Activated naive CD4-positive, alpha-beta T cell treated with Interleukin-2 at 50 U/mL for 16 hours (primary cell): ENCODE results near the gene SEMA3D.
"Not testable (repeated sequence)": the region's sequence is repeated elsewhere in the genome, so short reads cannot be mapped to it uniquely, and the experiment has no call there.

Experiments used
- DNase-seq: peaks from one replicate; pipeline ENCODE4 v3.0.0-alpha.2; 2020

The SEMA3D gene

GRCh38 chr7:85023066-85023712 lies 163.7 kb downstream of the SEMA3D start:
- DNase-seq, result no peak

DNA sequence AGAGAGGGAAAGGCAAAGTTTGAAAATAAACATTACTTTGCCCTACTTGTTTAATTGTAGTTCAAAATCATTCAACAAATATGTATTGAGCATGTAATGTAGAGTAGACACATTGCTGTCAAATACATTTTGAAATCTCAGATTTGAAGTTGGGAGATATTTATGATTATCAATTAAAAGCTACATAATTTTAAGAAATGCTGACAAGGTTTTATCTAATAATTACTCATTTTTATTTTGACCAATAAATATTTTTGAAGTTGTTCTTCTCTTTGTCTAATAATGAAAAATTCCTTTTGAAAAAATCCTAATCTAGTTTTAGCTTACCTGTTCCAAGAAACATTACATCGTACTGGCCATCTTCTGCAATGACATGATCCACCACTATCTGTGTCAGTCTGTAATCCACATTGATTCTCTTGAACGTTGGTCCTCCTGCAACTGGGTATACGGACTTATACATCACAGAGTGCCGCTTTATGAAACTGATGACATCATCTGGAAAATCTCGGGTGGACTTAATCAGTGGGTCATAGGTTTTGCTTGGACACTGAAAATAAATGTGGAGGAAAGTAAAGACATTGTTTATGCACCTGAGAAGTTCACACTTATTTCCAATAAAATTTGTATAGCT lies 164.7 kb downstream of the SEMA3D start:
- DNase-seq, result no peak

GRCh38 chr7:85021101-85021704 lies 165.7 kb downstream of the SEMA3D start:
- no peak for DNase-seq

DNA sequence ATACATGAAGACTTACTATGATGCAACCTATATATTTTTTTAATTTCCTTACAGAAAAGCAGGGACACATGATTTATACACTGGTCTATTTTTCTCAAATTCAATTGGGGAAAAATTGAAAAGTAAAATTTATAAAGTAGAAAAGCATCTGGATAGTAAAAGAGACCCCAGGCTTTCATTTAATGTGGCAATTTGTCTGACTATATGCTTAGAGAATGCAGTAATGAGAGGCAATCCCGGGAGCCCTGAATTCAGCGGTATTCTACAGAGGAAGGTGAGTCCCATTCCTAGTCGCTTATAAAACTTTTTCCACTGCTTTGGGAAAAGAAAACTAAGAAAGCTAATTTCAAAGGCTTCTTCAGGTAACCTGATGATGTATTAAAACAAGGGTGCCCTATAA lies 167.1 kb downstream of the SEMA3D start:
- DNase-seq, result no peak

- no peak for DNase-seq
Observed at GRCh38 chr7:85019176-85019575, 167.7 kb downstream of the SEMA3D start.

GRCh38 chr7:85018498-85018897 lies 168.4 kb downstream of the SEMA3D start:
- no peak for DNase-seq

- no peak for DNase-seq
Observed at GRCh38 chr7:85016286-85016685, 170.6 kb downstream of the SEMA3D start.

DNA sequence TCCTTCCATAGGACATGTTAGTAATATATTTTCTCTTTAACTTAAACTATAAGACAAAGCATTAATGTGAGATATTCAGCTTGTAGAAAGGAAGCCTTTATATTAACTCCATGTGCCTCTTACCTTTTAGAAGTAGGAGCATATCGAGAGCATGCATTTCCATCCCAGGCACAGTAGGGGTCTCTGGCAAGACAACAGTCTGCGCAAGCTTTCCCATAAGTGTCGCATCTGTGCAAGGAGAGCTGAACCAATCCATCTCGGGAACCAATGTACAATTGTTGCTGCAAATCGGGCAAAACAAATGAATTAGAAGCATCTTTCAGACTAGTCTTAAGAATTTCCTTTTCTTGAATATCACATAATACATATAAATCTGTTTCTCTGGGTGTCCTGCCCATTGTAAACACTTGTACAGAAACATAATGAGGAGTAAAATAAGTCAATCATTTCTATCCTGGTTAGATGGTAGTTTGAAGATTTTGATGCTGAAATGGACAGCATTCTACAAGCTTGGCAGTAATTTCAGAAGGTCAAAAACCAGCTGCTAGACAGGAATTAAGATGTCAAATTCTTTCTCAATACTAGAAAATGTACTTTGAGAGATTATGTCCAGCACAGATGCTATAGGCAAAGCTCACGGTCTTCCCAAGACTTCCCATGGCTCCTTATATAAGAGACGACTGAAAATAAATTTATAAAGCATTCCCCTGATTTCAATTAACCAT lies 171.8 kb downstream of the SEMA3D start:
- DNase-seq, result no peak

DNA sequence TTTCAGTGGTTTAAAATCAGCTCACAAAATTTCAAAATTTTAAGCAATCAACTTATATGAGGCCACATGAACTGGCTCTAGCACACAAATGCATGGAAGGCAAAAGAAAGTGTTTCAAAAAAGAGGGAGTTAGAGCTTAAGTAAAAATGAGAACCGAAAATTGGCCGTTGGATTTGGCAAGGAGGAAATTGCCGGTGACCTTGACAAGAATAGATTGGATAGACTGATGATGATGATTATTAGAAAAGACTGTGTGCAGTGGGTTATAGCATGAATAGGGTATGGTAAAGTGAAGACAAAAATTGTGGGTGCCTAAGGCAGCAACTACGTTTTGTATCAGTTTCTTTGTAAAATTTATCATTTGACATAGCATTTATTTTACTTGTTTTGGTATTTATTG lies 175.7 kb downstream of the SEMA3D start:
- no peak for DNase-seq

- DNase-seq, result no peak
Observed at GRCh38 chr7:85010306-85010705, 176.6 kb downstream of the SEMA3D start.

DNA sequence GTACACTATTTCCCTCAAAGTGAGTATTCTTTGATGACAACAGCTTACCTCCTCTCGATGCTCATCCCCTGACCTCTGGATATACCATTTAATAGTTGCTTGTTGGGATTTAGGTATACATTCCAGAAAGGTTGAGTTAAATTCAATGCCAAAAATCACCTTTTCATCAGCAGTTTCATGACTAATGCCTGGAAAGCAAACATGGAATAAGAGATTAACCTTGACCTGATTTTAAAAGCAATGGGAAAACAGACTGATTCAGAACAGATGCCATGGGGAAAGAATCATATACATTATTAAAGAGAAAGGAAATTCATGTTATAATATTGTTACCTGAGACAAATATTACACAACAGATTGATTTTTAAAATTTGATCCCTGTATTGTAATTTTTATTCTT lies 180.1 kb downstream of the SEMA3D start:
- DNase-seq, result no peak

- DNase-seq, result no peak
Observed at GRCh38 chr7:85004402-85004801, 182.5 kb downstream of the SEMA3D start.

GRCh38 chr7:85001495-85002345 lies 185.1 kb downstream of the SEMA3D start:
- no peak for DNase-seq

GRCh38 chr7:85000735-85001350 lies 186.0 kb downstream of the SEMA3D start:
- DNase-seq, result no peak

DNA sequence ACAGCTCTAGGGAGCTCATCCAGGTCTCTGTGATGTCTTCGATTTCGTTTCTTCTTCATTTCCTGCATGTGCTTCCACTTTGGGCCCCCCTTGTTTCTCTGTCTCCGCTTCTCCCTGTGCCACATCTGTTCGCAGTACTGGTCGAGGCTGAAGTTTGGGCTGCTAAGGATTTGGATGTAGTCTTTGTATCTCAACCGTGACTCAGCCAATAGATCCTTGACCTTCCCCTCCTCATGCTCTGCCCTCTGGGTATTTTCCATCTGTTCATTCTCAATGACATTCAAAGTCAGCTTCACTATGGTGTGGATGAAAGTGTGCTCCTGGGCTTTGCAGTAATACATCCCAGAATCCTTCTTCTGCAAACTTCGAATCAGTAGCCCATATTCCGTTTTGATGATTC lies 187.4 kb downstream of the SEMA3D start:
- DNase-seq, result no peak

- no peak for DNase-seq
Observed at GRCh38 chr7:84998665-84999064, 188.2 kb downstream of the SEMA3D start.

DNA sequence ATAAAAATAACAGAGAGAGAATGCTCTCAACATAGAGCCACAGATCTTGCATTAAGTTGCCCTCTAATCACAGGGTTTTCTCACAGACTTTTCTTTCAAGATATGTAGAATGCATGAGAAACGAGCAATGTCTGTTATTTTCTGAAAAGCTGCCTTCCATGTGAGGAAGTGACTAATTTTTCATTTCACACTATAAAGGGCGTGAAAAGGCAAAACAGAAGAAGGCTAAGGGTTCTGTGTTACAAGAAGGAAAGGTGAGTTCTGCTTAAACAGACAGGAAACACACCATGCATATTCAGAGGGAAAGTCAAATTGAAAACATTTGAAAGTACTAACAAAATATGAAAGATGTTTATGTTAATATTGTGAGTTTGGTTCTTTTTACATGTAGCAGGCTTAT lies 189.2 kb downstream of the SEMA3D start:
- no peak for DNase-seq

GRCh38 chr7:84992954-84993353 lies 193.9 kb downstream of the SEMA3D start:
- not testable (repeated sequence) for DNase-seq

GRCh38 chr7:84985073-84985784 lies 201.6 kb downstream of the SEMA3D start:
- no peak for DNase-seq

DNA sequence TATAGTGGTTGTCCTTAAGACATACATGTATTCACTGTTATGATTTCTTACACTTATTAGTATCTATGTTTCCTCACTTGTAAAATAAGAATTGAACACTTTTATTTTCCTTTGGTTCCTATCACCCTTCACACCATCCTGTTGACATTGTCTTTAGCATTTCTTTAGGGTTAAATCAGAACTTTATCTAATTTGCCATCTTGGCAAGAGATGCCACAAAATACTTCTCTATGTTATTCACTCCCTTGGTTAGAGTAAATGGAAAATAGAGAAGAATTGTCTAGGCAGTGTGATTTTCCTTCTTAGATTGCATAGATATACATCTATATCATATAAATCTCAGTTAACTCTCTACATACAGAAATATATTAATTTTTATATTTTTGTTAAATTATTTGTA lies 204.7 kb downstream of the SEMA3D start:
- DNase-seq, result no peak

DNA sequence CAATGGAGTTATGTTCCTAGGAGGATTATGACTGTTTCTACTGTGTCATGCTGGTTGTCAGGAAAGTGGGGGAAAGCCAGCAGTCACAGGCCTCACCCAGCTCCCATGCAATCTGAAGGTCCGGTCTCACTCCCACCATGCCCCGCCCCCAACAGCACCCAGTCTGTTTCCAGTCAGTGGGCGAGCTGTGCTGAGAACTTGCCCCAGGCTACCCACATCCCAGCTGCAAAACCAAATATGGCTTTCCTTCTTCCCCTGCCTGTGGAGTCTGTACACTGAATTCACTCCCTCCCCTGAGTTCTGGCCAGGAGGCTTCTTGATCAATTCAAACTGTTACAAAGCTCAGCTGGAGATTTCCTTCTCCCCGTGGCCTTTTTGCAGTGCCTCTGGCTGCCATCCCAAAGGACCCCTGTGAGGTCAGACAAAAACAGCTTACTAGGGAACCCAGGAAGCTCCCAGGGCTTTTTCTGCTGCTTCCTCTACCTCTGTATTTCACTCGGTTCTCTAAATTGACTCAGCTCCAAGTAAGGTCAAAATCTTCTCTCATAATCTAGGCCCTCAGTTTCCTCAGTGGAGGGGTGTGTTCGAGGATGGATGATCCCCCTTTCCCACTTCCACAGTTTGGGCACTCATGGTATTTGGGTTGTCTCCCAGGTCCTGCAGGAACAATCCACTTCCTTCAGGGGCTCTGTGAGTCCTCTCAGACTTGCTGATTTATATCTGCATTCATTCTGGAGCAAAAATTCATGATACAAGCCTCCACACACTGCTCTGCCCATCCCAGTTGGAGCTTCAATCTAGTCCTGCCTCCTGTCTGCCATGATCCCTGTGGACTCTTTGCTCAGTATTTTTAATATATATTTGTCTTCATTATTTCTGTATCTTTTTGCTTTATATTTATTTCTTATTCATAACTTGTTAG lies 205.5 kb downstream of the SEMA3D start:
- DNase-seq, result no peak
